Activated T-helper 1 cell treated with anti-CD3 and anti-CD28 coated beads, Interleukin-2, amount 50 U/mL, for 16 hours (primary cell): ENCODE data around the gene DENND4B.

Source experiments
- DNase-seq, 2 donors: peaks; one replicate each; pipeline ENCODE4 v3.0.0-alpha.2; 2020; ENCODE audit warnings: low read depth in 1 of 2, low spot score in 1 of 2

Gene DENND4B

DNA sequence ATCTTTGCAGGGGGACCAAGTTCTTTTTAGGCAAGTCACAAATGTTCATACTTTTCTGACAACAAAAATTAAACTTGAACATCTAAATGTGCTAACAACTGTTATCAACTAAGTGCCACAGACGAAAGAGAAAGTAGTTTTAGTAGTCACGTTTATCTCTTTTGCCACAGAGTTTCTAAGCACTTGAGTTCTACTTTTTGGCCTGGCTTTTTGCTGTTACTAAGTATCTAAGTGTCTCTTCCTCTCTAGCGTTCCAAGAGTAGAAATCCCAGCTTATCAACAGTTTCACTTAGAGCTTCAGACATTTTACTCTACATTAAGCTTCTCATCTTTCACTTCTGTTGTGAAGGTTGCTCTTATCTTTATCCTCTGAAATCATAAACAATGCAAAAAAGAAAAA is 58.0 kb downstream of the DENND4B start:
- DNase-seq = no peak

DNA sequence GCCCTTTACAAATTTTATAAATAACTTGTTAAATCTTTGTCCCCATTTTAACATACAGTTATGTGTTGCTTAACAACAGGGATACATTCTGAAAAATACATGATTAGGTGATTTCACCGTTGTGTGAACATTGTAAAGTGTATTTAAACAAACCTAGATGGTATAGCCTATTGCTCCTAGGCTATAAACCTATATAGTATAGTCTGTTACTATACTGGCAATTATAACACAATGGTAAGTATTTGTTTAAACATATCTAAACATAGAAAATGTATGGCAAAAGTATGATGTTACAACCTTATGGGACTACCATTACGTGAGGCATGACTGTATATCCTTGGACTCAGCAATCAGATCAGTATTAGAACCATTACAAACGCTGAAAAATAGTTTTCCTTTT is 60.4 kb downstream of the DENND4B start:
- DNase-seq = no peak

DNA sequence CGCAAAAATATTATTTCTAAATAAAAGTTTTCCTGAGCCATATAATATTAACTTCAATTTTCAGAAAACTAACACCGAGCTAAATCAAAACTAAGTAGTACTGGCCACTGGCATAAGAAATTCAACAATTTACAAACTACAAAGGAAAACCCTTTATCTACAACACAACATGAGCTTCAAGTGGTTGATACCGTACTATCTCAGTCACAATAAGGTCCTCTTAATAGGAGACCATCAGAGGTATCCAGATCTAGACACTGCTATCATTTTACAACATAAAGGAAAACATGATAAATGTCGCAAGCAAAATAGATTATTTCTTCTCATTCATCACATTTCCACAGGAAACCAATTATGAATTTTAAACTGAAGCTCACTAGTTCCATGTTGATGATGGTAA is 63.3 kb downstream of the DENND4B start:
- no peak for DNase-seq

DNA sequence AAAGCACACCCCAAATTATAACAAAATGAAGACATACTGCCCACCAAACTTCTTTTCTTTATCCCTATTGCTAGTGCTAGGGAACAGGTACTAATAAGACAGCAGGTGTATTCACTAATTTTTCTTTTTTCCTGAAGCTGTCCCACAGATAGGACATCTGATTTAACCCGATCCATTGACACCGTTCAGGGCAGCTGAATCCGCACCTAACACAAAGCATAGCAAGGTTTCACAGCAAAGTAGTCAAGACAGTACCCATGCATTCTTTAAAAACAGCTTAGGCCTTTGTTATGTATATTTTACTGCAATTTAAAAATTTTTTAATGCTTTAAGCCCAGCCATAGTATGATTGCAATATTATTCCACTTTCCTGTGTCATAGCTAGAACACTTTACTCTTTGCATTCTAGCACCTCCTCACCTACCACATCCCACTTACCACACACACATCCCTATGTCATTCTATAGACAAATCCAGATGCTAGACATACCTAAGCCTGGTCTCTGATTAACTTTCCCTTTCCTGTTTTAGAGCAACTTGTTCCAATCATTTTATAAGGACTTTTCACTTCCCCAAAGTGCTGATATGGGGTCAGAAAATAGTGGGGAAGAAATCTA is 64.1 kb downstream of the DENND4B start:
- no peak for DNase-seq

DNA sequence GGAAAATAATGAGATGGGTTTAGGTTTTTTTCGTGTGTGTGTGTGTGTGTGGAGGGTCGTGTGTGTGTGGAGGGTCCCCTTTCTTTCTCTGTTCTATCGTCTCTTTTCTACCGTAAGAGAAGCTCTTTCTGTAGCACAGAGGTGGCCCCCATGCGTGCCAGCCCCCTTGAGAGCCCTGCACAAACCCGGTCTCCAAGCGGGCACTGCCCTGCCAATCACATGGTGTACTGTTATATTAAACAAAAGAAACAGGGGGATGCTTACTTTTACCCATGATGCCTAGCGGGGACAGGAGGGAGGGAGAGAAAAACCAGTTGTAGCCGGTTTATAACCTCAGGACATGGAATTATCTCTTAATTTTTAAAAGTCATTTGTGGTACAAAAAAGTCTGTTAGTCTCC is 64.8 kb downstream of the DENND4B start:
- DNase-seq = no peak

DNA sequence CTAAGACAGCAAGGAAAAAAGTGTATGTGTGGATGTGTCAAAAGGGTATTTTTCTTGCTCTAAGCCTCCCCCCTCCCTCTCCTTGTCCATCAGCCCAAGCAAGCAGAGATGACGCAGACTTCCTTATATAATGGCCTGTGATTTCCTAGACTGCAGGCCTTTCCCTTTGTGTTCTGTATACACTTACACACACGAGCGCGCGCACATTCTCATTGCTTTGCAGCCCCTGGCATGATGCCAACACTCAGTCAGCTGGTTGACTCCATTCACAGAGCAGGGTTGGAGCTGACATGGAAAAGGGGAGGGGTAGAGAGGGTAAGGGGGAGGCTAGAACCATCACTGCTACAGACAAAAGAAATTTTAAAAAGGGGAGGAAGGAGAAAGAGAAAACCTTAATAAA is 65.6 kb downstream of the DENND4B start:
- DNase-seq = no peak

DNA sequence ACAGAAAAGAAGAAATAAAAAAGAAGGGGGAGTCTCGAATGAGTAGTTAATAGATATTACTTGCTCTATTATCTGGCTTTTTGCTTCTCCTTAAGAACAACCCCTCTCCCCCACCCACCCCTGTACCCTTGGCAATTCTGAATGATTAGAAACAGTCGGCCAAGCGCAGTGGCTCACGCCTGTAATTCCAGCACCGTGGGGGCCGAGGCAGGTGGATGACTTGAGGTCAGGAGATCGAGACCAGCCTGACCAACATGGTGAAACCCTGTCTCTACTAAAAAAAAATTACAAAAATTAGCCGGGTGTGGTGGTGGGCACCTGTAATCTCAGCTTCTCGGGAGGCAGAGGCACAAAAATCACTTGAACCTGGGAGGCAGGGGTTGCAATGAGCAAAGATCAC is 66.5 kb downstream of the DENND4B start:
- no peak for DNase-seq
